ENCODE measurements around the gene GABPB2.

- TF ChIP-seq CTCF (IDR thresholded peaks at IDR 0.05) (no peak), POLR2AphosphoS5 (IDR thresholded peaks at IDR 0.05) (no peak)
Observed at GRCh38 chr1:151032164-151032563, 38.4 kb upstream of the GABPB2 start.

Data from stomach (tissue), 4 donors.